ENCODE measurements around the gene MBD4.
A peak's percentile ranks its signal among the peaks of the same experiment; 100 is the strongest.
"Not testable (repeated sequence)": the region's sequence is repeated elsewhere in the genome, so short reads cannot be mapped to it uniquely, and the experiment has no call there.

The MBD4 gene

DNA sequence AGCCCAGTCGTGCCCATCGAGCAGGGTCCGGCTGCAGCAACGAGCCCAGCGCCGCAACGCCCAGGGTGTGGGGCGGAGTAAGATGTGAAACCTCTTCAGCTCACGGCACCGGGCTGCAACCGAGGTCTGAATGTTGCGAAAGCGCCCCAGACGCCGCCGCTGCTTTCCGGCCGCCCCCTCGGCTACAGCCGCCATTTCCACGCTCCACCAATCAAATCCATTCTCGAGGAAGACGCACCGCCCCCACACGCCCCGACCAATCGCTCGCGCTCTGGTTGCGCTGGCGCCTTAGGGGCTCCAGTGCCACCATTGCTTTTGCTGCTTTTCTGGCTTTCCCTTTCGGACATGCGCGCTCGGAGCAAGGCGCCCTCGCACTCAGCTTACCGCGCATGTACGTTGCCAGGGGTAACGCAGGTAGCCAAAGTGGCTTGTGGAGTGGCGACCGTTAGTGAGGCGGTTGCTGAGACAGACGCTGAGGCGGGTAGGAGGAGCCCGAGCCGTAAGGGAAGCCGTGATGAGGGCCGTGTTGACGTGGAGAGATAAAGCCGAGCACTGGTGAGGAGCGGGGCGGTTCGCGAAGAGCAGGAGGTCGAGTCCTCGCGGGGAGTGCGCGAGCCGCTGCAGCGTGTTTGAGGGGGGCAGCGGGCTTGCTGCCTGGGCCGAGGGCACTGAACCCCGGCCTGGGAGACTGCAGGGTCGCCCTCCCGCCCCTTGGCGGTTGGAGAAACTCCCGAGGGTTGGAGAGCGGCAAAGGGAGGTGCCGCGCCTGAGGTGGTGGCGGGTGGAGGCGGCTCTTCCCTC is at the start of gene MBD4, which contains the start of gene IFT122:
TSS of gene MBD4 (minus strand) at position 132 of the 801 bp plus-strand sequence. CDS start at position 17, 115 bp downstream.
TSS of gene IFT122 (plus strand) at position 408 of the 801 bp plus-strand sequence. CDS start at position 515, 107 bp downstream.
- peak; percentile 94 for DNase-seq (ENCODE audit: low spot score)
- TF ChIP-seq CTCF (IDR thresholded peaks at IDR 0.05; ENCODE audit: extremely low read depth, missing control alignments): no peak

DNA sequence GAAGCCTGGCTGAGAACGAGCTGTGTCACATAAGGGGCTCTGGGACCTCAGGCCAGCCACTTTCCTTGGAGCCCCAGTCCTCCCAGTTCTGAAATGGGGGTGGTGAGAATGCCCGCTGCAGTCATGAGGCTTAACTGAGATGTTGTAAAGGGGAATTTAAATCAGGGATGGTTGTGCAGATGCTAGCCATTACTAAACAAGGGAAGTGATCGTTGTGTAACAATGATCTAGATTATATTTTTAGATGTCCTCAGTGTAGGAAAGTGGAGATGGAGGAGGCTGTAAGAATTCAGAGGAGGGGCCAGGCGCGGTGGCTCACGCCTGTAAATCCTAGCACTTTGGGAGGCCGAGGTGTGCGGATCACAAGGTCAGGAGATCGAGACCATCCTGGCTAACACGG is 49.5 kb upstream of the MBD4 start:
- DNase-seq (ENCODE audit: low spot score): not testable (repeated sequence)

DNA sequence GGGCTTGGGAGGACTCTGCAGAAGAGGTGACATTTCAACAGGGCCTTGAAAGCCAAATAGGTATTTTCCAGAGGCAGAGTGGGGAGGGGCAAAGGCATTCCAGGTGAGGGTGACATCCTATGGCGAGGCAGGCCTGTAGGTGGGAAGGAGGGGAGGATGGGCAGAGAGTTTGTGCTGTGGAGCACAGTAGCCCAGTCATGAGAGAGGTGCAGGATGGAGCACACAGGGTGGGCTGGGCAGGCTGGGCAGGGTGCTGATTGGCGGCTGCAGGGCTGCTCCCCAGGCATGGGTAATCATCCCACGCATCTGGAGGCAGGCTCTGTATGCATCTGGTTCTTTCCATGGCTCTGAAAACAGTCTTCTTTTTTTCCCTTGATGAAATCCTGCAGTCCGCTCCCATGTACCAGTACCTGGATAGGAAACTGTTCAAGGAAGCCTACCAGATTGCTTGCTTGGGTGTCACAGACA is 48.2 kb upstream of the MBD4 start:
- DNase-seq (ENCODE audit: low spot score): not testable (repeated sequence)

GRCh38 chr3:129487183-129487867 is 47.6 kb upstream of the MBD4 start:
- DNase-seq (ENCODE audit: low spot score): no peak
- TF ChIP-seq CTCF (IDR thresholded peaks at IDR 0.05; ENCODE audit: extremely low read depth, missing control alignments): no peak

DNA sequence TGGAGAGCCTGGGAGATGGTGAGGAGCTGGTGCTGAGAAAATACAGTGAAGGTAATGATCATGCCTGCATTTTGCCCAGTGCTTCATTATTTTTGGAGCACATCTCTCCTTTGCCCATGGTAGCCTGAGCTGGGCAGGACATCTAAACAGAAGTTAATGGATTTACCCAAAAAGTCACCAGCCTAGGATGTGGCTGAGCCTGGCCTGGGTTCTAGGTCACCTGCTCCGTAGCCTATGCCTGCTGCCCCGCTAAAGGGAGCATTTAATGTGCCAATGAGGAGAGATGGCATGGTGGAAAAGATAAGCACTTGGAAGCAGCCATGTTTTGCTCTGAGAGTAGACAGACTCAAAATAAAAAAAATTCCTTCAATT is 46.9 kb upstream of the MBD4 start:
- DNase-seq (ENCODE audit: low spot score): no peak
- no peak for TF ChIP-seq CTCF (IDR thresholded peaks at IDR 0.05; ENCODE audit: extremely low read depth, missing control alignments)

GRCh38 chr3:129485721-129486663 is 46.2 kb upstream of the MBD4 start:
- no peak for DNase-seq (ENCODE audit: low spot score)
- TF ChIP-seq CTCF (IDR thresholded peaks at IDR 0.05; ENCODE audit: extremely low read depth, missing control alignments): no peak

GRCh38 chr3:129485146-129485545 is 45.4 kb upstream of the MBD4 start:
- not testable (repeated sequence) for DNase-seq (ENCODE audit: low spot score)

GRCh38 chr3:129483870-129484269 is 44.1 kb upstream of the MBD4 start:
- DNase-seq (ENCODE audit: low spot score): no peak
- no peak for TF ChIP-seq CTCF (IDR thresholded peaks at IDR 0.05; ENCODE audit: extremely low read depth, missing control alignments)

Measured in GM20000 (cell line).